CD4-positive, alpha-beta T cell treated with Interferon gamma for 1 hour (primary cell): ENCODE data around the gene PHOX2A.
"Not testable (repeated sequence)": the region's sequence is repeated elsewhere in the genome, so short reads cannot be mapped to it uniquely, and the experiment has no call there.

Experiments used
- DNase-seq: peaks from one replicate; pipeline ENCODE4 v3.0.0-alpha.2; 2020

Gene PHOX2A

DNA sequence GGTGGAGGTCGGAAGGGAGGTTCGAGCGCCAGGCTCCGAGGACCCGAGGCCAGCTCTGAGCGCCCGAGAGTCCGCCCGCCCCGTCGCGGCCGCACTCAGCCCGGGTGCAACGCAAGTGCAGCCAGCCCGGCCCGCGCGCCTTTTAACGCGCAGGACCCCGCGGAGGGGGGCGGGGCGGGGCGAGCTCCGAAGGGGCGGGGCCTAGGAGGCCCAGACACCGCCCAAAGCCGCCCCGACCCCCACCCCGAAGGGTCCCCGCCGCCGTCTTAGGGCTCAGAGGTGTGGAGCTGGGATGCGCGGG, at the start of gene PHOX2A:
TSS of gene PHOX2A (minus strand) at position 117 of the 301 bp plus-strand sequence. CDS start 172 bp downstream, outside the sequence.
- no peak for DNase-seq

DNA sequence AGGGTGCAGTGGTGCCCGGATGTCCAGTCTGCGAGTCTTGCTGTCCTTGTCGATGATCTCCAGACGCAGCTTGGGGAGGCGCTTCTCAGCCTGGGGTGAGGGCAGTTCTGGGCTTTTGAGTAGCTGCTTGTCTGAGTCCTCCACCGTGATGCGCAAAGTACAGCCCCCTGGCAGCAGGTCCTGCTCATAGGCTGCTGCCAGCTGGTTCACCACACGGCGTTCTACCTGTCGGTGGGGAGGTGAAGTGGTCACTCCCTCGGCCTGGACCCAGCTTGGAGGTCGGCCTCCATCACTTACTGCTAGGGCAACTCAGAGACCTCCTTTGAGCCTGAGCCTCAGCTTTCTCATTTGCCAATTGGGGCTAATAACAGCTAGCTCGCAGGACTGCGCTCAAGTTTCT, 49.4 kb upstream of the PHOX2A start:
- DNase-seq: no peak

DNA sequence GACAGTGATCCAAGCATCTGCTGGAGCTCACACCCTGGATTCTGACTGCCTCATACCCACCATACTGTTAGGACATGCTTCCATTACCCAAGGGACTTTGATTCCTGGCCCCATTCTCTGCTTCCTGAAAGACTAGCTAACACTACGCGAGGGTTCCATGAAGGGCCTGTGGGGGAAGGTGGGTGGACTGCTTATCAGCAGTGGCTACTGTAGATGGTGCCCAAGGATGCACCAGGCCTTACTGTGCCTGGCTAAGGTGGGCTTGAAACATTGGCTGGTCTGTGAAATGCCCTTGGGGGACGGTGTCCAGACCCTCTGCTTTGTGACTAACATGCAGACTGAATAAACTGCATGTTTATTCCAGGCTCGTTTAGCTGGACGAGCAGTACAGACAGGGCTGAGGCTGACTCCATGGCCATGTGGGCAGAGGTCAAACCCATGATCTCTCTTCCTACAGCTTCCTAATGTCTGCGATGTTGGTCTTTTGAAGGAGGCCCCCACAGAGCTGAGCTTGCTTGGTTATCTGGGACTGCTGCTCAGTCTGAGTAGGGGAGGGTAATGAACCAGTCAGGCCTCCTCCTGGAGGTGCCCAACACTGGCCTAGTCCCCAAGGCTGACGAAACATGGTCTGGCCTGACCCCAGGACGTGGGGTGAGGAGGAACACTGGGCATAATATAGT, 48.3 kb upstream of the PHOX2A start:
- DNase-seq: no peak

DNA sequence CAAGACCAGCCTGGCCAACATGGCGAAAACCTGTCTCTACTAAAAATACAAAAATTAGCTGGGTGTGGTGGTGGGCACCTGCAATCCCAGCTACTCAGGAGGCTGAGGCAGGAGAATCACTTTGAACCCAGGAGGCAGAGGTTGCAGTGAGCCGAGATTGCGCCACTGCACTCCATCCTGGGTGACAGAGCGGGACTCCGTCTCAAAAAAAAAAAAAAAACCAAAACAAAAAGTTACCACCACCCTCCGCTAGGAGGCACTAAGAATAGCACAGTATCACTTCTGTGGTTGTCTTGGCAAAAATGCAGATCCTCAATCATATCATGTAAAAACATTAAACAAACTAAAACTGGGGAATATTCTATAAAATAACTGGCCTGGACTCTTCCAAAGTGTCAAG, 46.8 kb upstream of the PHOX2A start:
- DNase-seq: not testable (repeated sequence)

DNA sequence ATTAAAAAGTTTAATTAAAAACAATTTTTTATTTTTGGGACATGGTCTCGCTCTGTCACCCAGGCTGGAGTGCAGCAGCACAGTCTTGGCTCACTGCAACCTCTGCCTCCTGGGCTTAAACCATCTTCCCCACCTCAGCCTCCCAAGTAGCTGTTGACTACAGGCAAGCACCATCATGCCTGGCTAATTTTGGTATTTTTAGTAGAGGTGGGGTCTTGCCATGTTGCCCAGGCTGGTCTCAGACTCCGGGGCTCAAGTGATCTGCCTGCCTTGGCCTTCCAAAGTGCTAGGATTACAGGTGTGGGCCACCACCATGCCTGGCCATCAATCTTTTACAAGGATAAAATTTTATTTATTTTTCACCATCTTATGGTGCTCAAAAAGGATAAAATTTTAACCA, 43.3 kb upstream of the PHOX2A start:
- DNase-seq: no peak

DNA sequence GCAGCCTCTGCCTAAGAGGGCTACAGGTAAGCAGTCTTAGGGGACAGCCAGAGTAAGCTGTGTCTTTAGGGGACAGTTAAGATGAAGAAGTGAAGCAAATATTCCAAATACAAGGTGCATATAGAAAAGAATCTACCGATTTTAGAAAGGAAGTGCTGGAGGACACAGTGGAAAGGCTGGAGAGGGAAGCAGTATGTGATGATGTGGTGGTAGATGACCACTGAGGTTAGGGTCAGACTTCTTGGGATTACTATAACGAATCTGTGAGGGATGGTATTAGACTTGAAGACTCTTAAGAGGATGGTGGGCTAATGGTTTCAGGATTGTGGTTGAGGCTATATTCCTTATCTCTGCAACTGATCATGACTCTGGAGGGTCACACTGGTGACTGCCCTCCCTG, 40.0 kb upstream of the PHOX2A start:
- no peak for DNase-seq

DNA sequence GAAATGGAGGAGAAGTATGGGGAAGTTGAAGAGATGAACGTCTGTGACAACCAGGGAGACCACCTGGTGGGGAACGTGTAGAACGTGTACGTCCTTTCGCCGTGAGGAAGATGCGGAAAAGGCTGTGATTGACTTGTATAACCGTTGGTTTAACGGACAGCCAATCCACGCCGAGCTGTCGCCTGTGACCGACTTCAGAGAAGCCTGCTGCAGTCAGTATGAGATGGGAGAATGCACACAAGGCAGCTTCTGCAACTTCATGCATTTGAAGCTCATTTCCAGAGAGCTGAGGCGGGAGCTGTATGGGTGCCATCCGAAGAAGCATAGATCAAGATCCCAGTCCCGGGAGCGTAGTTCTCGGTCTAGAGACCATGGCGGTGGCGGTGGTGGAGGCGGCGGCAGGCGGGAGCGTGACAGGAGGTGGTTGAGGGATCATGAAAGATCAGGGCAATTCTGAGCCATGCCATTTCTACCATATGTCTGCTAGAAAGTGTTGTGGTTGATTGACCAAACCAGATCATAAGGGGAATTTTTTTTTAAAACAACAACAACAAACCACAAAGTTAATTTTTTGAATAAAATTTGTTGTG, 36.8 kb upstream of the PHOX2A start:
- no peak for DNase-seq

DNA sequence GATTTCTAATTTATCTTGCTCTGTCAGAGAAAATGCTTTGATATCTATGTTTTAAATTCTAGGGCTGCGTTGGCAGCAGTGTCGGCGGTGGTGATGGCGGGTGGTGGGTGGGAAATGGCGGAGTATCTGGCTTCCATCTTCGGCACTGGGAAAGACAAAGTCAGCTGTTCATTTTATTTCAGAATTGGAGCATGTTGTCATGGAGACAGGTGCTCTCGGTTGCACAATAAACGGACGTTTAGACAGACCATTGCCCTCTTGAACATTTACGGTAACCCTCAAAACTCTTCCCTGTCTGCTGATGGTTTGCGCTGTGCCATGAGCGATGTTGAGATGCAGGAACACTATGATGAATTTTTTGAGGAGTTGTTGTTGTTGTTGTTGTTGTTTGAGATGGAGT, 36.1 kb upstream of the PHOX2A start:
- DNase-seq: no peak

DNA sequence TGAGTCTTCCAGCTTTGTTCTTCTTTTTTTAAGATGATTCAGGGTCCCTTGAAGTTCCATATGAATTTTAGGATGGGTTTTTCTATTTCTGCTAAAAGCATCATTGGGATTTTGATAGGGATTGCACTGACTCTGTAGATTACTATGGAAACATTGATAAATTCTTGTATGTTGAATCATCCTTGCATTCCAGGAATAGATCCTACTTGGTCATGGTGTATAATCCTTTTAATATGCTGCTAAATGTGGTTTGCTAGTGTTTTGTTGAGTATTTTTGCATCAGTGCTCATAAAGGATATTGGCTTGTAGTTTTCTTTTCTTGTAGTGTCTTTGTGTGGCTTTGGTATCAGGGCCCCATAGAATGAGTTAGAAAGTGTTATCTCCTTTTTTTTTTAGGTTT, 34.9 kb upstream of the PHOX2A start:
- no peak for DNase-seq

DNA sequence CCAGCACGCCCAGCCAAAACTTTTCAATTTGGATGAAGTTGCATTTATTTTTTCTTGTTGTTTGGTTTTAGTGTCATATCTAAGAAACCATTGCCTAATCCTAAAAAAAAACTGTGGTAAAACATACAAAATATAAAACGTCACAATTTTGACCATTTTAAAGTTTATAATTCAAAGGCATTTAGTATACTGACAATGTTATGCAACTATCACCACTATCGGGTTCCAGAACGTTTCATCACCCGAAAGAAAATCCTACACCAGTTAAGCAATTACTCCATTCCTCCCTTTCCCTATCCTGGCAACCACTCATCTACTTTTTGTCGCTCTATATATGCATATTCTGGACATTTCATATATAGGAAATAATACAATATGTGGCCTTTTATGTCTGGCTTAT, 30.5 kb upstream of the PHOX2A start:
- no peak for DNase-seq

DNA sequence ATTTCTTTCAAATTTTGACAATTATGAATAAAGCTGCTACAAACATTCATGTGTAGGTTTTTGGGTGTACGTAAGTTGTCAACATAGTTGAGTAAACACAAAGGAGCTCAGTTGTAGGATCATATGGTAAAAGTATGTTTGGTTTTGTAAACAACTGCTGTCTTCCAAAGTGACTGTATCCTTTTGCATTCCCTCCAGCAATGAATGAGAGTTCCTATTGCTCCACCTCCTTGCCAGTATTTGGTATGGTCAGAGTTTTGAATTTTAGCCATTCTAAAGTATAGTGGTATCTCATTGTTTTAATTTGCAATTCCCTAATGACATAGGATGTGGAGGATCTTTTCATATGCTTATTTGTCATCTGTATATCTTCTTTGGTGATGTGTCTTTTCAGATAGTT, 28.0 kb upstream of the PHOX2A start:
- no peak for DNase-seq

DNA sequence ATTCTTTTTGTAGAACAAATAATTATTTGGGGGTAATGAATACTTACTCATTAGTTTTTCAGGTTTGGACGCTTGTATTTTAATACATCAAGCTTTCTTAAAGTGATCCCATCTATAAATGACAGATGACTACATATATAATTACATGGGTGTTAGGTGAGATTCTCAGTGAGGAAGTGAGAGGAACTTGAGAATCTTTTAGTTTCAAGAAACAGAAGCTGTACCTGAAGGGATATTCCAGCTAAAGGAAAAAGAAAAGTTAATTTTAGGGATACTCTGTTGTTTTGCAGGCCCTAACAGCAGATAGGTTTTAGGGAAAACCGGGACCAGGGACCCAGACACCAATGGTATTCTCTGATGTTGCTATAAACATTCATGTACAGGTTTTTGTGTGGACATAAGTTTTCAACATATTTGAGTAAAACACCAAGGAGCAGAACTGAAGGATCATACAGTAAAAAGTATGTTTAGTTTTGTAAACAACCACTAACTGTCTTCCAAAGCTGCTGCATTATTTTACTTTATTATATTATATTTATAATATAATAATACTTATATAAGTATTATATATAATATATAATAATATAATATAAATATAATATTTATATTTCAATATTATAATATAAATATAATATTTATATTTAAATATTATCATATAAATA, 24.1 kb upstream of the PHOX2A start:
- no peak for DNase-seq

DNA sequence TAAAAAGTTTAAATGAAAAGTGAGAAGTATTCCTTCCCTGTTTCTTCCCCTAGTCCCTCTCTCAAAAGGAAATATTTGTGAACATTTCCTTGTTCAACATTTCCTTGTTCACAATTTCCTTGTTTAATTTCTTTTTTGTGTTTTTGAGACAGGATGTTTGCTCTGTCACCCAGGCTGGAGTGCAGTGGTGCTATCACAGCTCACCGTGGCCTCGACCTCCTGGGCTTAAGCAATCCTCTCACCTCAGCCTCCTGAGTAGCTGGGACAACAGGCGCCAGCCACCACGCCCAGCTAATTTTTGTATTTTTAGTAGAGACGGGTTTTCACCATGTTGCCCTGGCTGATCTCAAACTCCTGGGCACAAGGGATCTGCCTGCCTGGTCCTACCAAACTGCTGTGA, 23.0 kb upstream of the PHOX2A start:
- DNase-seq: not testable (repeated sequence)

DNA sequence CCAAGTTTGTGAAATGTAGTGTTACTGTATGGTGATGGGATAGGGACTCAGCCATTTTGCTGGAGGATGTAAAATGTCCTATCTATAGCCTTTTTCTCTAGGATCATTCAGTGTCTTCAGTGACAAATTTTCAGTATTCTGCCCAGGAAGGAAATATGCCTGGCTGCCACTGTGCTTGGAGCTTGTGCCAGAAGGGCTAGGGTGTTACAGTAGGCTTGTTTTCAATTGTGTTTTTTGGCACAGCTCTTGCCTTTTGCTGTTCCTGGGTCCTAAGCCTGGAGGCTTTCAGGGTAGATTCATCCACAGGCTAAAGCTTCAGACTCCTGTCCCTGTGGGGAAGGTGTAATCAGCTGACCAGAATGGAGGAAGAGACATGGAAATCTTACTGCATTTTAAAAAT, 22.0 kb upstream of the PHOX2A start:
- no peak for DNase-seq

DNA sequence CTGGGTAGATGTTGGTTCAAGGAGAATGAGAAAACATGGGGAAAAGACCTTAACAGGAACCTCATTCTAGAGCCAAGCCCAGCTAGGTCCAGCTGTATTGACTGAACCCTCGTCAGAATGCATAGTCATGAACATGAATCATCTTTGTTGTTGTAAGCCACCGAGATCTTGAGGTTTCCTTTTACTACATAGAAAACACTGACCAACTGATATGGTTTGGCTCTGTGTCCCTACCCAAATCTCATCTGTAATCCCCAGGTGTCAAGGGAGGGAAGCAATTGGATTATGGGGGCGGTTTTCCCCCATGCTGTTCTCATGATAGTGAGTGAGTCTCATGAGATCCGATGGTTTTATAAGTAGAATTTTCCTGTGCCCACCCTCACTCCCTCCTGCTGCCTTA, 19.4 kb upstream of the PHOX2A start:
- DNase-seq: no peak

DNA sequence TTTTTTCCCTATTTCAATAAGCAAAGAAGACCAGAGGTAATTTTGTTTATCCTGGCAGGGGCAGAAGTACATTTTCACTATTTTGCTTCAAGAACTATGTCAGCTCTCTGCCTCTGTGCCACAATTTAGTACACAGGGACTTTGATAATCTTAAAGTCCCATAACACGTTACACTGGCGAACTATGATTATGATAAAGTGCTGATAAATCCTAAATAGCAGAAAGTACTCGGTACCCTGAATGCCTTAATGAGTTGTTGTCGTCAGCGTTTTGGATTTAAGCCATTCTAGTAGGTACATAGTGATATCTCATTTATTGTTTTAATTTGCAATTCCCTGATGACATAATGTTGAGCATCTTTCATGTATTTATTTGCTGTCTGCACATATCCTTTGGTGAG, 16.6 kb upstream of the PHOX2A start:
- DNase-seq: no peak

DNA sequence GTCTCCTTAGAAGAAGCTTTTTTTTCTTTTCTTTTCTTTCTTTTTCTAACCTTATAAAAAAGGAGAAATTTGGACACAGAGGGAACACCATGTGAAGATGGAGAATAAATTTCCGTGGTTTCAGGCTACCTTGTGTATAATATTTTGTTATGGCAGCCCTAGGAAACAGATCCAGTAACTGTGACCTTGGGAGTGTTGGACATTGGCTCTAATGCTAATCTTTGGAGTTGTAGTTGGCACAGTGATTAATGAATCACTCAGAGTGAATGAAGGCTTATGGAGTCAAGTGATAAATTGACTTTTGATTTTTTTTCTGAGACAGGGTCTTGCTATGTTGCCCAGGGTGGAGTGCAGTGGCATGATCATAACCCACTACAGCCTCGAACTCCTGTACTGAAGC, 15.5 kb upstream of the PHOX2A start:
- DNase-seq: no peak

DNA sequence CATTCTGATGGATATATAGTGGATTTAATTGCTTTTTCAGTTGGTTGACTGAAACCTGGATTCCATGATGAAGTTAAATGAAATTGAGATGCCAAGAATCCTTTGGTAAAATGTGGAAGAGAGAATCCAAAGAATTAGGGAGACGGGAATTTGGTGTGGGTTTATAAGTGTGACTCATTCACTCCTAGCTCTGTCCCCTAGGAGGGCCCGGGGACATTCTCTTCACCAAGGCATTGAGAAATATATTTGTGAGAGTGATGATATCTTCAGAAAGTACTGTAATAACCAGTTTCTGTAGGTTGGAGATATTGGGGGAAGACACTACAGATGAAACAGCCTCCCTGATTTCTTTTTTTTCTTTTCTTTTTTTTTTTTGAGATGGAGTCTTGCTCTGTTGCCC, 13.6 kb upstream of the PHOX2A start:
- DNase-seq: no peak

DNA sequence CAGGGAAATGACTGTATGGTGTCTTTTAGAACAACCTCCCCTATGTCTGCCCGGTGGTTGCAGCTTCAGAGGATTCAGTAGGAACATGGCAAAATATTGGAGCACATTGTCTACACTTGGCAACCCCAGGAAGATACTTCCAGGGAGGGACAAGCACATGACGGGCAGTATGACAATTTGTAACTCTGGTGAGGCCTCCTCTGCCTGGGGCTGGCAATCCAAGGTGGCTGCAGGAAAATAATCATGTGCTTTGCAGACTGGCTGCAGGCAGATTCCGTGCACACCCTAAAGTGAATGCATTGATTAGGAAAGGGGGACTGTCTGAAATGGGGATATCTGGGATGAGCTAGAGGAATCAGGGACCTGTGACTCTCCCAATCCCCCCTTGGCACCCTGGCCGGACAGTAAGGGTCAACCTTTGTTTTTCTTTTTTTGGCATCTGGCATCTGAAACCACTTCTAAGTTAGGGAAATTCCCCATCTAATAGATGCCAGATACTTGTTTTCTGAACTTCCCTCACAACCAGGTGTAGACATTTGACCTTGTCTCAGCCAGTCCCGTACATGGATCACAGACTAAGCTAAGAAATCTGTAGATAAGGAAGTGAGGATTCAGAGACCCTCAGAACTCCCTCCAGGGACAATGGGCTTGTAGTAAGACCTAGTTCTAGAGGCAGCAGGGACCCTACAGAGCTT, 10.5 kb upstream of the PHOX2A start:
- no peak for DNase-seq

DNA sequence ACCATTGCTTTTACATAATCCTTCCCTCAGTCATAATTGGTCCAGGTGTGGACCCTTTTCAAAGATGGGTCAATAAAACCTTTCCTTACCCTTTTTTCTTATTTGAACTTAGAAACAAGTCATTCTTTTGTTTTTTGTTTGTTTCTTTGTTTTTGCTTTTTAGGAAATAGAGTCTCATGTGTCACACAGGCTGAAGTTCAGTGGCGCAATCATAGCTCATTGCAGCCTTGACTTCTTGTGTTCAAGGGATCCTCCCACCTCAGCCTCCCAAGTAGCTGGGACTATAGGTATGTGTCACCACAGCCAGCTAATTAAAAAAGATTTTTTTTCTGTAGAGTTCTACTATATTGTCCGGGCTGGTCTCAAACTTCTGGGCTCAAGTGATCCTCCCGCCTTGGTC, 9.4 kb upstream of the PHOX2A start:
- no peak for DNase-seq

DNA sequence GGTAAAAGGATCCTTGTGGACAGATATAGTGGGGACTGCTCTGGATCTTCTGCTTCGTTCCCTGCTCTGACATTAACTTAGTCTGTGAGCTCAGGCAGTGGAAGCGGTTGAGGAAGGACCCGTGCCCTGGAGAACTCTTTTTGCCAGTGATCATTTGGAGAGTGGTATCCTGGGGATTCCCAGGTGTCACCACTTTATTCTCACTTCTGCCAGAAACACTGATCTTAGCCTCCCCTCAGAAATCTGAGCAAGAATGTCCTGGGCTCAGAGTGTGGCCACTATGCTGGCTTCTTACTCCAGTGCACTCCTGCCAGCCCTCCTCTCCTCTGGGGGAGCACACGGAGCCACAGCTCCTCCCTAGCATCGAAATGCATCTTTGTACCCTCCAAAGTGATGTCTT, 7.6 kb upstream of the PHOX2A start:
- DNase-seq: no peak

DNA sequence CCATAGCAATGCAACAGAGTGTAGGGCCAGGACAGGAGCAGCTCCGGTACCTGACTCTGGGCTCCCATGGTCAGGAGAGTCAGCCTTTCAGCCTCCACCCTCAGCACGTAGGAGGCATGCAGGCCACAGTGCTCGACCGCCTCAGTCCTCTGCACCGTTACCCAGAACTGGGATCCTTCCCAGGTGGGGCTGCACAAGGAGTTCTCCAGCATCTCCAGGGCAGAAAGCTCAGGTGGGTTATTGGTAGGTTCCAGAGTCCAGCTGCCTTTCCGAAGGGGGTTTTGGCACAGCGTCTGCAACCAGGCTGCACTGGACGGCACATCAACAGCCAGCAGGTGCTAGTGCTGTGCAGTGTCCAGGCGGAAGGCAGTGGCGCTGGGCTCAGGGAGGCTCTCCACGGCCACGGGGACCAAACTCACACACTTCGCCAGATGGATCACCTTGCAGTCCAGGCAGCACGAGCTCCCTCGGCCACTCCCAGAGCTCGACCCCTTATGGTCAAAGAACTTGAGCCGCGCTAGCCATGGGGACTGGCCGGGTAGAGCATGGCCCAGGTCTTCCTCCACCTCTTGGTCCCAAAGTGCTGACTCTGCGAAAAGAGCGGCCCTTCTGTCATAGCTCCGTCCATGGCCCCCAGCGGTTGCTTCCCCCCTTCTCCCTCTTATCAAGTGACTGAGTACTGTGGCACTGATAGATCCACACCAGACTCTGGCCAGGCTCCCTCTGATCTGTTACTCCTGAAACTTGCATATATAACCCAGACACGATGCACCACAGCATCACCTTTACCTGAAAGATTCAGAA, 6.9 kb upstream of the PHOX2A start:
- no peak for DNase-seq

DNA sequence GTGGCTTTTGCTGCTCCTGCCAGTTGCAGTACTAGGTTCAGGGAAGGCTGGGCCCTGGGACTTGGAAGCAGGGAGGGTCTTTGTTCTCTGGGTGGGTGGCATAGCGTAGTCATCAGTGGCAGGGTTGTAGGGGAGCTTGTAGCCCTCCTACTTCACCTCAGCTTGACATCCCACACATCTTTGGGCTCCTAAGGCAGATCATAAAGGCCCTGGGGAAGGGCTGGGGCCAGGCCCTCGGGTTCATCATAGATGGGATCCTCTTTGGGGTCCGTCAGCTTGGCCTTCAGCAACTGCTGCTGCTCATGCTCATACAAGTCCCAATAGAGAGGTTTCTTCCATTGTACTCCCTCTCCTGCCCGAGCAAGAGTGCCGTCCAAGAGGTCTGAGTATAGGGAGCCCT, 6.0 kb upstream of the PHOX2A start:
- DNase-seq: no peak
